Islet precursor cell (in vitro differentiated cells): ENCODE data around the gene PROS1.

Source experiments
- DNase-seq: peaks from one replicate; pipeline ENCODE4 v3.0.0-alpha.2; 2018

PROS1 gene

GRCh38 chr3:93973131-93974126 lies at the start of gene PROS1:
PROS1 (minus strand) TSS chr3:93973896; CDS start chr3:93973749, 147 bp downstream.
- peak; percentile 90 for DNase-seq

- no peak for DNase-seq
Observed at GRCh38 chr3:94020293-94020692, 46.6 kb upstream of the PROS1 start.

GRCh38 chr3:94019659-94020058 lies 46.0 kb upstream of the PROS1 start:
- DNase-seq, result no peak

GRCh38 chr3:94015025-94015424 lies 41.3 kb upstream of the PROS1 start:
- no peak for DNase-seq

- DNase-seq, result no peak
Observed at GRCh38 chr3:94012185-94012584, 38.5 kb upstream of the PROS1 start.

GRCh38 chr3:94011233-94011711 lies 37.6 kb upstream of the PROS1 start:
- no peak for DNase-seq

GRCh38 chr3:94009608-94010007 lies 35.9 kb upstream of the PROS1 start:
- DNase-seq, result no peak

- no peak for DNase-seq
Observed at GRCh38 chr3:94008253-94008652, 34.6 kb upstream of the PROS1 start.

GRCh38 chr3:94004301-94004910 lies 30.7 kb upstream of the PROS1 start:
- no peak for DNase-seq

- DNase-seq, result no peak
Observed at GRCh38 chr3:94001827-94002495, 28.3 kb upstream of the PROS1 start.

GRCh38 chr3:94001191-94001590 lies 27.5 kb upstream of the PROS1 start:
- DNase-seq, result no peak

GRCh38 chr3:93994056-93994455 lies 20.4 kb upstream of the PROS1 start:
- no peak for DNase-seq

GRCh38 chr3:93992207-93992606 lies 18.5 kb upstream of the PROS1 start:
- no peak for DNase-seq

GRCh38 chr3:93991631-93992030 lies 17.9 kb upstream of the PROS1 start:
- no peak for DNase-seq

- DNase-seq, result no peak
Observed at GRCh38 chr3:93989241-93989640, 15.5 kb upstream of the PROS1 start.

- no peak for DNase-seq
Observed at GRCh38 chr3:93988764-93989163, 15.1 kb upstream of the PROS1 start.

GRCh38 chr3:93988283-93988682 lies 14.6 kb upstream of the PROS1 start:
- DNase-seq, result no peak

- DNase-seq, result no peak
Observed at GRCh38 chr3:93984618-93985017, 10.9 kb upstream of the PROS1 start.

GRCh38 chr3:93983408-93983807 lies 9.7 kb upstream of the PROS1 start:
- no peak for DNase-seq

GRCh38 chr3:93981649-93982048 lies 8.0 kb upstream of the PROS1 start:
- no peak for DNase-seq

- peak; percentile 99 for DNase-seq
Observed at GRCh38 chr3:93979850-93980676, 6.4 kb upstream of the PROS1 start, which contains the start of gene ARL13B. ARL13B (plus strand) TSS chr3:93980155; CDS start chr3:93980424, 269 bp downstream.

GRCh38 chr3:93969997-93970396 lies 3.7 kb downstream of the PROS1 start:
- DNase-seq, result no peak
